Measurements from ENCODE around the gene ARID4A. TPM values are rescaled to one million over a fixed set of nuclear protein-coding genes. Genes with fewer than 3 reads are reported as not detected.

The ARID4A gene
- total and polyA plus RNA-seq, 2 of the 13 experiments (the other 11 are each of a cell fraction or from before 2014, with no cell fraction given) = 7.2 to 9.7 TPM

DNA sequence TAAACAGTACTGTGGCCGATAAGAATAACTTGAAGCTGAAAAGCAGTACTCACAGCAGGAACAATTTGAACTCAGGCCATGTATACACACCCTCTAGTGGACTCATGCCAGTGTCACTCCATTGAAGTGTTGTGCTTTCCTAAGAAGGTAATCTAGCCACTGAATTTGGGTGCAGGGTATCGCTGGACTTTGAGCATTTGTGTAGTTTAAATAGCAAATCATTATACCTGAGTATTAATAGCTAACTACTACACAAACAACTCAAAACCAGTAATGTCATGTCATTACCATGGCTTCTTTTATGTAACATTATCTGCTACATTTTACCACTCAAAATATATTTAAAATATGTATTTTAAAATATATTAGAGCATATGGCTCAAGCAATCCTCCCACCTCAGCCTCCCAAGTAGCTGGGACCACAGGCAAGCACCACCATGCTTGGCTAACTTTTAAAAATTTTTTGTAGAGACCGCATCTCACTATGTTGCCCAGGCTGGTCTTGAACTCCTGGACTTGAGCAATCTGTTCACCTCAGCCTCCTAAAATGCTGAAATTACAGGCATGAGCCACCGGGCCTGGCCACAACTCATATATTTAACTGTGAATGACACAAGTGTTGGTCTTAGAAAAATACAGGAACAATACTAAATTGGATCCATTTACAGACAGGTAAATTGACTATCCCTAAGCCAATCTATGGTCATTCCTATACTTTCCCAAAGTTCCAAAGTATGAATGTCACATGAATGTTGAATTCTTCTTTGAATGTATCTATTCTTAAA lies 25.6 kb upstream of the ARID4A start (continued):
- TF ChIP-seq MTF1 (CRISPR knock-in tag; IDR thresholded peaks at IDR 0.05) = no peak
- TF ChIP-seq MBD4 (IDR thresholded peaks at IDR 0.05; ENCODE audit: borderline replicate concordance, low read length) = 0 out of 2 replicates have a peak, but pooled peaks have one; percentile 45
- no peak for TF ChIP-seq MAFG (CRISPR knock-in tag; IDR thresholded peaks at IDR 0.05)
- TF ChIP-seq, protein P1, sequence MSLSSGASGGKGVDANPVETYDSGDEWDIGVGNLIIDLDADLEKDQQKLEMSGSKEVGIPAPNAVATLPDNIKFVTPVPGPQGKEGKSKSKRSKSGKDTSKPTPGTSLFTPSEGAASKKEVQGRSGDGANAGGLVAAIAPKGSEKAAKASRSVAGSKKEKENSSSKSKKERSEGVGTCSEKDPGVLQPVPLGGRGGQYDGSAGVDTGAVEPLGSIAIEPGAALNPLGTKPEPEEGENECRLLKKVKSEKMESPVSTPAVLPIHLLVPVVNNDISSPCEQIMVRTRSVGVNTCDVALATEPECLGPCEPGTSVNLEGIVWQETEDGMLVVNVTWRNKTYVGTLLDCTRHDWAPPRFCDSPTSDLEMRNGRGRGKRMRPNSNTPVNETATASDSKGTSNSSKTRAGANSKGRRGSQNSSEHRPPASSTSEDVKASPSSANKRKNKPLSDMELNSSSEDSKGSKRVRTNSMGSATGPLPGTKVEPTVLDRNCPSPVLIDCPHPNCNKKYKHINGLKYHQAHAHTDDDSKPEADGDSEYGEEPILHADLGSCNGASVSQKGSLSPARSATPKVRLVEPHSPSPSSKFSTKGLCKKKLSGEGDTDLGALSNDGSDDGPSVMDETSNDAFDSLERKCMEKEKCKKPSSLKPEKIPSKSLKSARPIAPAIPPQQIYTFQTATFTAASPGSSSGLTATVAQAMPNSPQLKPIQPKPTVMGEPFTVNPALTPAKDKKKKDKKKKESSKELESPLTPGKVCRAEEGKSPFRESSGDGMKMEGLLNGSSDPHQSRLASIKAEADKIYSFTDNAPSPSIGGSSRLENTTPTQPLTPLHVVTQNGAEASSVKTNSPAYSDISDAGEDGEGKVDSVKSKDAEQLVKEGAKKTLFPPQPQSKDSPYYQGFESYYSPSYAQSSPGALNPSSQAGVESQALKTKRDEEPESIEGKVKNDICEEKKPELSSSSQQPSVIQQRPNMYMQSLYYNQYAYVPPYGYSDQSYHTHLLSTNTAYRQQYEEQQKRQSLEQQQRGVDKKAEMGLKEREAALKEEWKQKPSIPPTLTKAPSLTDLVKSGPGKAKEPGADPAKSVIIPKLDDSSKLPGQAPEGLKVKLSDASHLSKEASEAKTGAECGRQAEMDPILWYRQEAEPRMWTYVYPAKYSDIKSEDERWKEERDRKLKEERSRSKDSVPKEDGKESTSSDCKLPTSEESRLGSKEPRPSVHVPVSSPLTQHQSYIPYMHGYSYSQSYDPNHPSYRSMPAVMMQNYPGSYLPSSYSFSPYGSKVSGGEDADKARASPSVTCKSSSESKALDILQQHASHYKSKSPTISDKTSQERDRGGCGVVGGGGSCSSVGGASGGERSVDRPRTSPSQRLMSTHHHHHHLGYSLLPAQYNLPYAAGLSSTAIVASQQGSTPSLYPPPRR (CRISPR knock-in tag; IDR thresholded peaks at IDR 0.05; ENCODE audit: borderline replicate concordance) = peak; percentile 49; the same call in 1 of the 2 replicates
- TF ChIP-seq ZFX (CRISPR knock-in tag; IDR thresholded peaks at IDR 0.05; ENCODE audit: low read depth) = peak; percentile 31; the same call in 1 of the 2 replicates
- TF ChIP-seq, protein P2, sequence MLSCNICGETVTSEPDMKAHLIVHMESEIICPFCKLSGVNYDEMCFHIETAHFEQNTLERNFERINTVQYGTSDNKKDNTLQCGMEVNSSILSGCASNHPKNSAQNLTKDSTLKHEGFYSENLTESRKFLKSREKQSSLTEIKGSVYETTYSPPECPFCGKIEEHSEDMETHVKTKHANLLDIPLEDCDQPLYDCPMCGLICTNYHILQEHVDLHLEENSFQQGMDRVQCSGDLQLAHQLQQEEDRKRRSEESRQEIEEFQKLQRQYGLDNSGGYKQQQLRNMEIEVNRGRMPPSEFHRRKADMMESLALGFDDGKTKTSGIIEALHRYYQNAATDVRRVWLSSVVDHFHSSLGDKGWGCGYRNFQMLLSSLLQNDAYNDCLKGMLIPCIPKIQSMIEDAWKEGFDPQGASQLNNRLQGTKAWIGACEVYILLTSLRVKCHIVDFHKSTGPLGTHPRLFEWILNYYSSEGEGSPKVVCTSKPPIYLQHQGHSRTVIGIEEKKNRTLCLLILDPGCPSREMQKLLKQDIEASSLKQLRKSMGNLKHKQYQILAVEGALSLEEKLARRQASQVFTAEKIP (CRISPR knock-in tag; IDR thresholded peaks at IDR 0.05; ENCODE audit: borderline replicate concordance) = no peak
- TF ChIP-seq, protein P3, sequence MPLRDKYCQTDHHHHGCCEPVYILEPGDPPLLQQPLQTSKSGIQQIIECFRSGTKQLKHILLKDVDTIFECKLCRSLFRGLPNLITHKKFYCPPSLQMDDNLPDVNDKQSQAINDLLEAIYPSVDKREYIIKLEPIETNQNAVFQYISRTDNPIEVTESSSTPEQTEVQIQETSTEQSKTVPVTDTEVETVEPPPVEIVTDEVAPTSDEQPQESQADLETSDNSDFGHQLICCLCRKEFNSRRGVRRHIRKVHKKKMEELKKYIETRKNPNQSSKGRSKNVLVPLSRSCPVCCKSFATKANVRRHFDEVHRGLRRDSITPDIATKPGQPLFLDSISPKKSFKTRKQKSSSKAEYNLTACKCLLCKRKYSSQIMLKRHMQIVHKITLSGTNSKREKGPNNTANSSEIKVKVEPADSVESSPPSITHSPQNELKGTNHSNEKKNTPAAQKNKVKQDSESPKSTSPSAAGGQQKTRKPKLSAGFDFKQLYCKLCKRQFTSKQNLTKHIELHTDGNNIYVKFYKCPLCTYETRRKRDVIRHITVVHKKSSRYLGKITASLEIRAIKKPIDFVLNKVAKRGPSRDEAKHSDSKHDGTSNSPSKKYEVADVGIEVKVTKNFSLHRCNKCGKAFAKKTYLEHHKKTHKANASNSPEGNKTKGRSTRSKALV (CRISPR knock-in tag; IDR thresholded peaks at IDR 0.05) = no peak
- TF ChIP-seq AHR (CRISPR knock-in tag; IDR thresholded peaks at IDR 0.05) = no peak; the same call in 1 of the 2 replicates
- TF ChIP-seq TEAD3 (CRISPR knock-in tag; optimal IDR thresholded peaks at IDR 0.05; ENCODE audit: borderline replicate concordance) = peak; percentile 83
- TF ChIP-seq MIER3 (CRISPR knock-in tag; IDR thresholded peaks at IDR 0.05; ENCODE audit: borderline replicate concordance) = peak; percentile 81
- TF ChIP-seq, protein P4, sequence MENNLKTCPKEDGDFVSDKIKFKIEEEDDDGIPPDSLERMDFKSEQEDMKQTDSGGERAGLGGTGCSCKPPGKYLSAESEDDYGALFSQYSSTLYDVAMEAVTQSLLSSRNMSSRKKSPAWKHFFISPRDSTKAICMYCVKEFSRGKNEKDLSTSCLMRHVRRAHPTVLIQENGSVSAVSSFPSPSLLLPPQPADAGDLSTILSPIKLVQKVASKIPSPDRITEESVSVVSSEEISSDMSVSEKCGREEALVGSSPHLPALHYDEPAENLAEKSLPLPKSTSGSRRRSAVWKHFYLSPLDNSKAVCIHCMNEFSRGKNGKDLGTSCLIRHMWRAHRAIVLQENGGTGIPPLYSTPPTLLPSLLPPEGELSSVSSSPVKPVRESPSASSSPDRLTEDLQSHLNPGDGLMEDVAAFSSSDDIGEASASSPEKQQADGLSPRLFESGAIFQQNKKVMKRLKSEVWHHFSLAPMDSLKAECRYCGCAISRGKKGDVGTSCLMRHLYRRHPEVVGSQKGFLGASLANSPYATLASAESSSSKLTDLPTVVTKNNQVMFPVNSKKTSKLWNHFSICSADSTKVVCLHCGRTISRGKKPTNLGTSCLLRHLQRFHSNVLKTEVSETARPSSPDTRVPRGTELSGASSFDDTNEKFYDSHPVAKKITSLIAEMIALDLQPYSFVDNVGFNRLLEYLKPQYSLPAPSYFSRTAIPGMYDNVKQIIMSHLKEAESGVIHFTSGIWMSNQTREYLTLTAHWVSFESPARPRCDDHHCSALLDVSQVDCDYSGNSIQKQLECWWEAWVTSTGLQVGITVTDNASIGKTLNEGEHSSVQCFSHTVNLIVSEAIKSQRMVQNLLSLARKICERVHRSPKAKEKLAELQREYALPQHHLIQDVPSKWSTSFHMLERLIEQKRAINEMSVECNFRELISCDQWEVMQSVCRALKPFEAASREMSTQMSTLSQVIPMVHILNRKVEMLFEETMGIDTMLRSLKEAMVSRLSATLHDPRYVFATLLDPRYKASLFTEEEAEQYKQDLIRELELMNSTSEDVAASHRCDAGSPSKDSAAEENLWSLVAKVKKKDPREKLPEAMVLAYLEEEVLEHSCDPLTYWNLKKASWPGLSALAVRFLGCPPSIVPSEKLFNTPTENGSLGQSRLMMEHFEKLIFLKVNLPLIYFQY (CRISPR knock-in tag; IDR thresholded peaks at IDR 0.05; ENCODE audit: borderline replicate concordance) = peak; percentile 34; the same call in 1 of the 2 replicates
- TF ChIP-seq, protein P5, sequence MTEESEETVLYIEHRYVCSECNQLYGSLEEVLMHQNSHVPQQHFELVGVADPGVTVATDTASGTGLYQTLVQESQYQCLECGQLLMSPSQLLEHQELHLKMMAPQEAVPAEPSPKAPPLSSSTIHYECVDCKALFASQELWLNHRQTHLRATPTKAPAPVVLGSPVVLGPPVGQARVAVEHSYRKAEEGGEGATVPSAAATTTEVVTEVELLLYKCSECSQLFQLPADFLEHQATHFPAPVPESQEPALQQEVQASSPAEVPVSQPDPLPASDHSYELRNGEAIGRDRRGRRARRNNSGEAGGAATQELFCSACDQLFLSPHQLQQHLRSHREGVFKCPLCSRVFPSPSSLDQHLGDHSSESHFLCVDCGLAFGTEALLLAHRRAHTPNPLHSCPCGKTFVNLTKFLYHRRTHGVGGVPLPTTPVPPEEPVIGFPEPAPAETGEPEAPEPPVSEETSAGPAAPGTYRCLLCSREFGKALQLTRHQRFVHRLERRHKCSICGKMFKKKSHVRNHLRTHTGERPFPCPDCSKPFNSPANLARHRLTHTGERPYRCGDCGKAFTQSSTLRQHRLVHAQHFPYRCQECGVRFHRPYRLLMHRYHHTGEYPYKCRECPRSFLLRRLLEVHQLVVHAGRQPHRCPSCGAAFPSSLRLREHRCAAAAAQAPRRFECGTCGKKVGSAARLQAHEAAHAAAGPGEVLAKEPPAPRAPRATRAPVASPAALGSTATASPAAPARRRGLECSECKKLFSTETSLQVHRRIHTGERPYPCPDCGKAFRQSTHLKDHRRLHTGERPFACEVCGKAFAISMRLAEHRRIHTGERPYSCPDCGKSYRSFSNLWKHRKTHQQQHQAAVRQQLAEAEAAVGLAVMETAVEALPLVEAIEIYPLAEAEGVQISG (CRISPR knock-in tag; IDR thresholded peaks at IDR 0.05) = peak; percentile 23; the same call in 1 of the 2 replicates

Measured in HepG2 (cell line).